ENCODE measurements around the gene KCNE1.
"Not testable (repeated sequence)": the region's sequence is repeated elsewhere in the genome, so short reads cannot be mapped to it uniquely, and the experiment has no call there.

KCNE1 gene

DNA sequence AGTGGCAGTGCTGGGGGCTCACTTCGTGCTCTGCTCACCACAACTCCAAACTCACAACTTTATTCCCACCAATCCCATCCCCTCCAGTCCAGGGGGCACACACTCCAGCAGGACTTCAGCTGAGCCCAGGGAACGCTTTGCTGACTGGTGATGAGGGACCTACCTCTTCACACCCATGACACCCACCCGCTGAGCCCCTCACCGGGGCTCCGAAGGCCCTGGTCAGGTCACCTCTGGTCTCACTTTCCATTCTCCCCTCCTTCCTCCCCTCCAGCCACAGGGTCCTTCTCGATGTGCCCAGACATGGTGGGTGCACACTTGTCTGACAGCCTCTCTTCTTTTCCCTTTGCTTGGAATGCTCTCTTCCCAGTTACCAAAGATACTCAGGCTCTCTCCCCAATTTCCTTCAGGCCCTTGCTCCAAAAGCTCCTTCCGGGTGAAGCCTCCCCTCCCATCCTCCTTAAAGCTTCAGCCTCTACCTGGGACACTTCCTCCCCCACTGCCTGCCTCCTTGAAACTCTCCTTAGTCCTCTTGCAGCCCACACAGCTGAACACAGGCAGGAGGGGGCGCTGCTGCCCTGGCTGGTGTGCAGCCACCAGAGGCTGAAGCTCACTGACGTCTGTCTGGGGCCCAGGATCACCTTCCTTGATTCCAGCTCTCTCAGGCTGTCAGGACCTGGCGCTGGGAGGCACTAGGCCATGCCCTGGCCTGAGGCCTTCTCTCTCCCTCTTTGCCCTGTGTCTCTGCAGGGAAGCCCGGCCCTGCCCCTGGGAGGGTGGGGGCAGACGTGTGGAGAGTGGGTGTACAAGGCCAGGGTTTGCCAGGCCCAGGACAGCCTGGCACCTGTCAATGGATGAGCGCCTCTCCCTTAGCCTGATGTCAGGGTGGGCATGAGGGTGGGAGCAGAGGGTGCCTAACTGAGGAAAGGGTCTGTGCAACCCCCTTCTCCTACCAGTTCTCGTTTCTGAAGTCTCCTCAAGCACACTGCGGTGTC is 1.6 kb downstream of the KCNE1 start:
- no peak for FAIRE-seq

DNA sequence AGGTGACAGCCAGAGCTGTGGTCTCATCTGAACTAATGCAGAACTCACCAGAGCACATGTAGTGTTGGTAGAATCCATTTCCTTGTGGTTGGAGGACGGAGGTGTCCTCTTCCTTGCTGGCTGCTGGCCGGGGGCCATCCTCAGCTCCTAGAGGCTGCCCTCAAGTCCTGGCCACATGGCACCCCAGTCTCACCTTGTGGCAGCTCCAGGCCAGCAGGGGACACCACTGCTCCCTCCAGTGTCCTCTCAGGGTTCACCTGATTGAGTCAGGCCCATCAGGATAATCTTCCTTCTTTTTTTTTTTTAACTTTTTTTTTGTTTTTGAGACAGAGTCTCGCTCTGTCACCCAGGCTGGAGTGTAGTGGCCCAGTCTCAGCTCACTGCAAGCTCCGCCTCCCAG is 2.9 kb downstream of the KCNE1 start:
- FAIRE-seq: no peak

DNA sequence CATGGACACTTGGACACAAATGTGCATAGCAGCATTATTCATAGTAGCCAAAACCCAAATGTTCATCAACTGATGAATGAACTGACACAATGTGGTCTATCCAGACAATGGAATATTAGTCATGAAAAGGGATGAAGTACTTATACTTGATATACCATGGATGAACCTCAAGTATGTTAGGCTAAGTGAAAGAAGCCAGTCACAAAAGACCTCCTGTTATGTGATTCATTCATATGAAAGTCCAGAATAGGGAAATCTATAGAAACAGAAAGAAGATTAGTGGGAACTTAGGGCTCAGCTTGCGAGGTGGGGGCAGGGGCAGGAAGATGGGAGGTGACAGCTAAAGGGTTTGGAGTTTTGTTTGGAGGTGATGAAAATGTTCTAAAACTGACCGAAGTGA is 7.4 kb downstream of the KCNE1 start:
- no peak for FAIRE-seq

DNA sequence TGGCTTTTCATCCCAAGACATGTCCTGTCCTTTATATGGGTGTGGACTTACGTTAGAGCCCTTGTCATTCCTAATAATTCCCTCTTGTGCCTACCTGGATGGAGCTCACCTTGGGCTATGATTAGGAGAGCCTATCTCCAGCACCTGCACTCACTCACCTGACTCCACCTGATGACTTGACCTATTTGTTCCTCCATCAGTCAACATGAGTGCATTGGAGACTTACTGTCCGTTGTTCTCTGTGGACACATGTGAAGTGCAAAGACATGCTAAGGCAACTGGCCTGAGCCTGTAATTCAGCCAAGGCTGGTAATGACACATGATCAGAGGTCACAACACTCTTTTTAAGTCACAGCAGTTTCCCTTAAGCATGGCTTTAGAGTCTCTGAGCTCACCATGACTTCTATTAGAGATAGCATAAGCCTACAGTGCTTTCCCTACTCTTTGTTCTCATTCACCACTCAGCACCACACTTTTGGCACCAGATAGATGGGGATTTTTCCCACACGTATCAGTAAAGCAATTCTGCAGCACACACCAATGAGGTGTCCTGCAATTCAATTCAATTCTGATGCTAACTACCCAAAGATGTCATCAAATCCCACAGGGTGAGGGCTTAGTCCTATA is 9.4 kb downstream of the KCNE1 start:
- no peak for FAIRE-seq

DNA sequence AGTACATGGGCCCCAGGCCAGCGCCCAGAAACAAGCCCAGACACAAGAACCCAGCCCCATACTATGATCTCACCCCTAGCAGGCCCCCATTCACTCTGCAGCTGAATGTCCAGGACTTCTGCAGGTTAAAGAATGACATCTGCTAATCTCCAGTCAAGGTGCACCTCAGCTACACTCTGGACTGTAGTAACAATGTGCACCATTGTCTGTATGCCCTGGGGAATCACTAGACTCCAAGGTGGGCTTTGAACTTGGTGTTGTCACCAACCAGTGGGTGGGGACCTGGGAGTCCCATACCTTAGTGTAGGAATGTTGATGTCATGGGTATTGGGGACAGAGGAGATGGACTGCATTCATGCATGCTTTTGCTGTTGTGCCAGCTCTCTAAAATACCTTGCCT is 10.3 kb downstream of the KCNE1 start:
- no peak for FAIRE-seq

DNA sequence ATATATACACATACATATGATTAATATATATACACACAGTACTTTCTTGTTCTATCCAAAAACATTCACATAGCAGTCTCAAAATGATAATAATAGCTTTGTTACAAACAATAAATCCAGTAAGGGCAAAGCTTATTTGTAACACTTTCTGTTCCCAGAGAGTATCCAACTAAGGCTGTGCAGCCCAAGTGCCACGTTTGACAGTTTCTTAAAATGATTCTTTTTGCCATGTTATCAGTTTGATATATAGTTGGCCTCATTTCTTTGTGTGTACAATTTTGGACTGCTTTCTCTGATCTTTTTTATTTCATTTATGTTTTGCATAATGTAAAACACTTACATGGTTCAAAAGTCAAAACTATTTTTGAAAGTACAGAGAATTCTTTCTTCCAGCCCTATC is 11.8 kb downstream of the KCNE1 start:
- no peak for FAIRE-seq

DNA sequence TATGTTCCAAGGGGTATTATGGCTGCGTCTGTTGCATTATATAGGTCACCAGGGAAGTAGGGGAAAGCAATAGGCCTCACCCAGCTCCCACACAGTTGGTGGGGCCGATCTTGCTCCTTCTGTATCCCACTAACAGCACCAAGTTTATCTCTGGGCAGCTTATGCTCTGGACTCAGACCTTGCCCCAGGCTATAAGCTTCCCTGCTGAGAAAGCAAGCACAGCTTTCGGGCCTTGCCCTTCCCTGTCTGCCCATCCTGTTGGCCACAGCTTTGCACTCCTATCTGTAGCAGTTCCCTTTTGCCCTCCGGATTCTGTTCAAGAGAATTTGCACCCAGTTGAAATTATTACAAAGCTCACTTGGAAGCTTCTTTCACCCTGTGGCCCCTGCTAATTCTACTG is 12.9 kb downstream of the KCNE1 start:
- FAIRE-seq: no peak

DNA sequence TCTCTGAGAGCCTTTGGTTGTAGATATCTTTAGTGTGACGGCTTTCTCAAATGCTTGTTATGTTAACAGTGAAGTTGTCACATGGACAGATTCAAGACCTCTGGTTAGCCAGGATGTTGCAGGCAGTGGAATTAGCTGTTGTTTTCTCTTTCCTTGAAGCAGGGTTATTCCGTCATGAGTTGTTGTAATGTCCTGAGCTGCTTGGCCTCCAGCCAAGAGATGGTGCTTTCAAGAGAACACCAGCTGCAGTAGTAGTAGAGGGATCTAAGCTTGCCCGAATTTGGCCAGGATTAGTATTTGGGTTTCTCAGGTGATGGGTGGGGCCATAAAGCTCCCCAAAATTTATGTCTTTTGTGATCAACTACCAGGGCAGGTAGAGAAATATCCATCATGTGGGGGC is 13.4 kb downstream of the KCNE1 start:
- FAIRE-seq: no peak

DNA sequence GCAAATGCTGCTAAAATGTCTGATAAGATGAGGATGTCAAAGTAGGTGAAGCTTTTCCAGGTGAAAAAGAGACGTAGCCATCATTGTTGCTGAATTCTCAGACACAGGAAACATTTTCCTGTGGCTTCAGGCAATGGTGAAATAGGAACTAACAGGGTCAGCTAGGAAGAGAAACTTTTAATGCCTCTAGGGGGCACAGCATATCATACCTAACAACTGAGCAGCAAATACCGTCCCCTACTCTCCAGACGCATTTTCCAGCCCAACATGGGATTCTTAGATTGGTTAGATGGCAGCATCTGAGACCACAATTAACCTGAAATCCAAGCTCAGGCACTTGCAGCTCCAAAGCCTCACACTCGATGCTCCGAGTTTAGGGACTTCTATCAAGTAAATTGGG is 28.2 kb downstream of the KCNE1 start:
- not testable (repeated sequence) for FAIRE-seq

DNA sequence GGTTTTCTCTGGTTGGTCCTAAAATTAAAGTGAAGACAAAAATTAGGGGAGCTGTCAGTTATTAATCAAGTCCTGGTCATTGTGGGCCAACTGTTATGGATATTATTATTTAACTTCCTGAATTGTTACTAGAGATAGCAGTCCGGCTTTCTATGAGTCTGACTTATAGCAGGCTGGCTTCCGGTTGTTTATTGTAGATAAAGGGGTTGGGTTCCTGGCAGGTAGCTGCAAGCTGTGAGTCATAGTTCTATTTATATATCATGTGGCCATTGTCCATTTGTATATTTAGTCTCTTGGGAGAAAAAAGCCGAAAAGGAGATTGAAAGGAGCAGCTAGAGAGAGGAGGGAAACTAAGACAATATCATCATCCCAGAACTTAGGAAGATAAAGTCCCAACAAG is 28.6 kb downstream of the KCNE1 start:
- not testable (repeated sequence) for FAIRE-seq

DNA sequence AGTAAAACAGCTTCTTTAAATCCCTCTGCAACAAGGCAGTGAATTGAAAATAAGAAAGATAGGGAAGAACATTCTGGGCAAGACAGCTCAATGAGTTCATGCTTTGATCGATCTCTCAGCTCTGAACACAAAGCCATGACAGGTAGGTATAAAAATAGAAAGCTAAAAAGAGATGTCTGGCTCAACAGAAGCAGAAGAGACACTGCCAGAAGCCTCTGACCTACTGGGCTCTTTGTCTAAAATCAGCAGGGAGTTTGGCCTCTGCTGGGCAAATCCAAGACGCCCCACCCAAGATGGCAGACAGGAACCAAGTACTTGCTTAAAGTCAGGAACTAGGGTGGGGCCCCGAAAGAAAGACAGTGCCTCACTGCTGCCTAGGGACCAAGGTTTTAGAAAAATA is 44.7 kb downstream of the KCNE1 start:
- not testable (repeated sequence) for FAIRE-seq

DNA sequence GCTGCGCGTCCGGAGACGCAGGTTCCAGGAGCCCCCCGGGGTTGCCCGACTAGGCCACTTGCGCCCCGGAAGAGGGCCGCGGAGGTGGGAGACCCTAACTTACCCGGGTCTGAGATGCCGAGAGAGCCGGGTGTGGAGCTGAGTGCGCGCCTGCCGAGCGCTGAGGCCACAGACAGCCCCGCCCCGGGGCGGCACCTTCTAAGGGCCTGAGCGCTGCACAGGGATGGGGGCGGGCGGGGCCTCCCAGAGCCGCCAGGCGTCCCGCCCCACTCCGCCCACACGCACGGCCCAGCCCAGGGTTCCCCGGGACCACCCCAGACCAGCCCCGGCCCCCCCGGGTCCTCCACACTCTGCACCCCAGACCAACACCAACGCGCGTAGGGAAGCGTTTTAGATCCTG is 52.6 kb downstream of the KCNE1 start:
- not testable (repeated sequence) for FAIRE-seq

DNA sequence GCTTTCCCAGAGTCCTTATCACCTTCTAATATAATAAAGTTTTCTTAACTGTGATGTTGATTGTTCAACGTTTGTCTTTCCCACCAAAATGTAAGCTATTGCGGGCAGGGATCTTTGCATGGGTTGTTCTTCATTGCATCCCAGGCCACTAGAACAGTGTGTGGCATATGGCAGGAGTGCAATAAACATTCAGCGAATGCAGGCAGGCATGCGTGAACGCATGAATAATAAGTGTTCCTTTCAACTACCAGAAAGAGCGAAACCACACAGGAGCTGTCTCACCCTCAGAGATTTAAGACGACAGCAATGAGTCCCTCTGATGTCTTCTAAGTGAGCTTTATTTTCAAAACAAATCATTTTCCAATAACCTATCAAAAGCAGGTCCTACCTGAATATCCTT is 53.7 kb downstream of the KCNE1 start:
- not testable (repeated sequence) for FAIRE-seq

DNA sequence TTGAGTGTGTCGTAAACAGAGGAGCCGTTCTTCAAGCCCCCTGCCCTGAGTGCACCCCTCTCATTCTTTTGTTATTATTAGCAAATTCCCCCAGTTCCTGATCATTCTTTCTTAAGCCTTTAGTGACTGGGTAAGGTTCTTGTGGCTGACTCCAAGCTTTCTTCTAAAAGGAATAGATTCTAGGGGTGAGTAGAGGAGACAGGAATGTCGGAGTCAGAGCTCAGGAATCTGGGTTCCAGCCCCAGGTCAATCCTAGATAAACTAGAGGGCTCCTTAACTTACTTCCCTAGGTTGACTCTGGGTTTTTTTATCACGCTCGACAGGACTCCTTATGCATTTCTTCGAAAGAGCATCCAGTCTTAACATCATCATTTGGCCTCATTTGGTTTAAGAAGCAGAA is 55.8 kb downstream of the KCNE1 start:
- FAIRE-seq: not testable (repeated sequence)

DNA sequence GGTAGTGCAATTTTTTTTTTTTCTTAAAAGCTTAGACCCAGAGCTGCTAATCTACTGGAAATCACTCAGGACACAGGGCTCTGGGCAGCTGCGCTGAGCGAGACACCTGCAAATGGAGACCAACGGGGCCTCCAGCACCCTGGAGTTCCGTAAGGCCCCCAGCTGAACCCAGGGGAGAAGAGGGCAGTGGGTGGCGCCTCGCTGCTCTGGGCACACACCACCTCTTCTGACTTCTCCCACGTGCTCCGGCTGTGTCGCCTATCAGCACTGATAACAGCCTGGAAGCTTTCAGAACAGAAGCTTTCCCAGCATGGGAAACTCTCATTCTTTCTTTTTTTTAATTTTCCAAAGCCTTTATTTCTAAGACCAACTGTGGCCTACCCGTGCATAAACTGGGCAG is 56.4 kb downstream of the KCNE1 start:
- FAIRE-seq: not testable (repeated sequence)

DNA sequence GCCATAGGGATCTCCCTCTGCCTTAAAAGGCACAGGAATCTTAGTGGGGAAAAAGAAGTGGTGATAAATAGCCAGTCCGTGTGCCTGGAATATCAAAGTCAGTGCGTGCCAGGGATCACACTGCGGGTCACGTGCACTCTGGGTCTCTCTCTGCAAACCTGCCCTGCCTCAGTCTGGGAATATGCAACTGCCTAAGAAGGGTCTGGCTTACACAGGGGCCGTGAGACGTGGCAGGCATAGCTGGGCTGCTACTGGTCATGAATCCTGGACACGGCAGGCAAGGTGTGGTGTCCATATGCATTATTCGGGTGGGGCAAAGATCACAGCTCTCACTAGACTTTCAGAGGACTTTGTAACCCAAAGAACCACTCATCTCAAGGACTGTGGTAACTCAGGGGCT is 65.0 kb downstream of the KCNE1 start:
- not testable (repeated sequence) for FAIRE-seq

DNA sequence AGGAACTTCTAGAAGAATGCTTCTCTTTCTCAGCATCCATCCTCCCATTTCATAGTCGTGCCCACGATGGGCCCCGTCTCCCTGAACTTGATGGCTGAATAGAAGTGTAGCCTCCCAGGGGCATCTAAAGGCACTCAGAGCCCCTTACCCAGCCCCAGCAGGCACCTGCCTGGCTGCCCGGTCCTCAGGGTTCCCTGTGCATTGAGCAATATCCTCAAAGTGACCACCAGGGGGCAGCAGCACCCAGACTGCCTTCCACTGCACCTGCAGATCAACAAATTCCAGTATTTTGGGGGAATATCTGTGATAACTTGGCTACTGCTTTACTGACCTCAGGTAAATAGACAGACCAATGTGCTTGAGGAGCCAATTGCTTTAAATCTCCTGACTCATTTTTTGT is 68.5 kb downstream of the KCNE1 start:
- FAIRE-seq: not testable (repeated sequence)

DNA sequence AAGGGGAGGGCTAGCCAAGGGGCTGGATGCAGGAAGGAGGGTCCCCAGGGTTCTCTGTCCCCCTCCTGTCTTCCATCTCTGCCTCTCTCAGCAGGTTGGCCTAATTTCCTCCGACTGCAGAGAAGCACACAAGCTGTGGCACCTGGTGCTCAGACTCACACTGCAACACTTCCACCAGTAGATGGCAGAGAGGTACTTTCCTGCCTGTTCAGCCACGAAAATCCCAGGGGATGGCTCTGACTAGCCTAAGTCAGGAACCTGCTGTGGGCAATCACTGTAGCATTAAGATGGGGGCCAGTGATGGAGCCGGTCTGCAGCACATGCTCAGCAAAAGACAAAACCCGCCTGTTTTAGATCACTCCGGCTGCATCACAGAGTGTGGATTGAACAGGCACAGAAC is 82.3 kb downstream of the KCNE1 start:
- not testable (repeated sequence) for FAIRE-seq

DNA sequence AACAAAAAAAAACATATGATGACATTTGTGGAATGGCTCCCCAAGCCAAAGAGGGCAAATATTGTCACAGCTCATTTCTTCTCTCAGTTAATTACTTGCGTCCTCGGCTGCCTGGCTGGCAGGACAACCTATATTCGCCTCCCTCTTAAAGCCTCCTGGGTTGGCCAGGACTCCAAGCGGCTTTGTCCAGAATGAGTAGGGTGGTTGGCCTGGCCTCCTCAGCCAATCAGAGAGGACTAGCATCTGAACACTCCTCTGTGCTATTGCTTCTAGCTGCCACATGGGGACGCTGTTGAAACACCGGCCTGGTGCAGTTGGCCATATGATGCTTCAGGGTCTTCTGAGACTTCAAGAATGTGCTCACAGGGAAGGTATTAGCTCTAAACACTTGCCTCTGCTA is 83.6 kb downstream of the KCNE1 start:
- FAIRE-seq: not testable (repeated sequence)

DNA sequence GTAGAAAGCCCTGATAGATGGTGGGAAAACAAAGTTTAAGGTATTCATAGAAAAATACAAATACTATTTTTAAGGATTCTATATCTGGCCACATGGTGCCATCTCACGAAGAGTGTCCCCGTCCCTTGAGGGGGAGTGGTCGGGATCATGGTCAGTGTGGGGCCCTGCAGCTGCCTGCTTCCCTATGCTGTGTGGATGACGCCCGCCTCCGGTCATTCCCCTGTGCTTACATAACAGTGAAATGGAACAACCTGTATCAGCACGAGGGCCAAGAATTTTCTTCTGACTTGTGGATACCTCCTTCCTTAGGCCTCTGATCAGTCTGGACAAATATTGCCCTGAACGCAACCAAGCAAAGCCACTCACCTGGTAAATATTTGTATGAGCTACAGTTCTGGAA is 84.7 kb downstream of the KCNE1 start:
- FAIRE-seq: not testable (repeated sequence)

DNA sequence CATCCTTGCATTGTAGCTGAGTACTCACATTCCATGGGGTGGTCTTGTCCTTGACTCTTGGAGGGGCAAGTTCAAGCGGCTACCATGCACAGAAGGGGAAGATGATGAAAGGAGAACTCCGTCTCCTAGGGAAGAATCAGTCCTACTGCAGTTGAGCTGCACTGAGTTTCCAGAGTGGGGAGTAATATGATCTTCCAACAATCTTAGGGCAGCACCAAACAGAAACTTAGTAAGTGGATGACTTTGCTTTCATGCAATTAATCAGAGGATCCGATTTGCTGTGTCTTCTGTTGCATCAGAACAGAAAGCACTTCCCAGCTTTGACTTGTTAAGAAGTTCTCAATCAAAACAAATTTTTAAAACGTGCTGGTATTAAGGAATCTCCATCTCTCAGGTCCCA is 88.2 kb downstream of the KCNE1 start, which contains the start of gene SMIM34:
Gene SMIM34, minus strand, starts transcription at position 147 of the 400 bp plus-strand sequence. Its CDS starts 112 bp downstream, at position 35.
- not testable (repeated sequence) for FAIRE-seq

DNA sequence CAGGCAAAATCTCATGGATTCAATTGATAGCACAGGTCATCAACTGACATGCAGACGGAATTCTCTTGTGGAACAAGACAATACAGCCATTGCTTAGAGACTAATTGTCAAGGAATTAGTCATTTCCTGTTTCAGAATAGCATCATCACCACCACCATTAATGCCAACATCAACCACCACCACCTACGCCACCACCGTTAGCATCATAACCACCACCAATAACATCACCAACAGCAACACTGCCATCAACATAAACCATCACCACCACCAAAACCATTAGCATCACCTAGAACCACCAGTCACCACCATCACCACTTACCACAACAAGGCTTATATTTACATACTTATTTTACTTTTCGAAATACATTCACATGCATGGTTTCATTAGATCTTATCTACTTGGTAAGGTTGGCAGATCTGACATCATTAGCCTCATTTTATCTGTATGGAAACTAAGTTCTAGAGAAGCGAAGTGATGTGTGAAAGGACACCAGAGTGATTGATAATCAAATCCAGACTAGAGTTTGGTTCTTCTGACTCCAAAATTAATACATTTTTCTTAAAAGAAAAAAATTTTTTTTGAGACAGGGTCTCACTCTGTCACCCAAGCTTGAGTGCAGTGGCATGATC is 94.4 kb downstream of the KCNE1 start:
- not testable (repeated sequence) for FAIRE-seq

DNA sequence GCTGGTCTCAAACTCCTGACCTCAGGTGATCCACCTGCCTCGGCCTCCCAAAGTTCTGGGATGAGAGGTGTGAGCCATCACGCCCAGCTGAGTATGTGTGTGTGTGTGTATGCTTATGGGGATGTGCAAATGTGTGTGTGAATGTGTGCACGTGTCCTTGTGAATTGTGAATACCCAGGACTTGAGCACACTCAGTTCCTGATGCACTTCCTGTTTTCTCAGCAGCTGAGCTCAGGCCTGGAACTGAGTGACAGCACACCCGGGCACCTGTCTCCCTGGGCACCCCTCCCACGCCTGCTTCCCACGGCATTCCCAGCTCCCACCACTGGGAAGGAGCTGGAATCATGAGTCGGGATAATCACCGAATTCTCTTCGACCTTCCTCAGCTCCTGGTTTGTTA is 104.7 kb downstream of the KCNE1 start:
- FAIRE-seq: not testable (repeated sequence)

DNA sequence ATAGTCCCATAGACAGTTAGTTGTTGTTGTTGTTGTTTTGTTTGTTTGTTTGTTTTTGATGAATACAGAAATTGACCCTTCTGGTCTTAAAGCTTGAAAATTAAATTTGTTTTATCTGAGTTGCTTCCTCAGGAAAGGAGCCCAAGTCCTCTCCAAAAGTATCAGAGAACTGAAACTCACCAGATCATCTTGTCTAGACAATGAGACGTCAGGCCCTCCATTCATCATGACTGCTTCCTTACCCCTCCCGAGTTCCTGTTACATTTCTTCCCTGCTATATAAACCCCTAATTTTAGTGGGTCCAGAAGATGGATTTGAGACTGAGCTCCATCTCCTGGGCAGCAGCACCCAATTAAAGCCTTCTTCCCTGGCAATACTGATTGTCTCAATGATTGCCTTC is 105.3 kb downstream of the KCNE1 start:
- FAIRE-seq: not testable (repeated sequence)
